ENCODE results near the gene ATOSA.

- TF ChIP-seq HNF4A (CRISPR knock-in tag; IDR thresholded peaks at IDR 0.05) (no peak), NFIC (IDR thresholded peaks at IDR 0.05; ENCODE audit: low read length) (no peak), CHD2 (IDR thresholded peaks at IDR 0.05; ENCODE audit: low read depth, low read length) (no peak), GATAD1 (CRISPR knock-in tag; IDR thresholded peaks at IDR 0.05) (no peak), XBP1 (CRISPR knock-in tag; IDR thresholded peaks at IDR 0.05) (no peak), JUNB (CRISPR knock-in tag; IDR thresholded peaks at IDR 0.05; ENCODE audit: borderline replicate concordance) (no peak)
Observed at GRCh38 chr15:52717481-52717880, 38.3 kb upstream of the ATOSA start.

Measured in HepG2 (cell line).